OCI-LY7 (cell line): ENCODE measurements around the gene FAM20B. TPM values are rescaled to one million over a fixed set of nuclear protein-coding genes. Genes with fewer than 3 reads are reported as not detected.

Source experiments
- BruUV-seq: library from RNA; stranded (reverse); fragments of 400-500 nt; replicated peaks from 2 replicates; lab custom pipeline; 2021; lab: Mats Ljungman, UMichigan
- CTCF ChIA-PET: fragments of 300-600 bp; sonication (Branson Sonifier 250); formaldehyde crosslinking; loops from one replicate; lab custom pipeline; 2022; ENCODE audit warnings: antibody characterized with exemption; ENCODE audit not compliant: unreplicated experiment; lab: Charles Lee
- POLR2A ChIA-PET: fragments of 300-600 bp; sonication (Branson Sonifier 250); formaldehyde crosslinking; loops from one replicate; lab custom pipeline; 2022; ENCODE audit warnings: antibody characterized with exemption; lab: Charles Lee
- DNase-seq: peaks from one replicate; pipeline ENCODE4 v3.0.0-alpha.2; 2015; ENCODE audit warnings: low spot score
- H2AFZ ChIP-seq: fragments of 200-600 bp; sonication (generic), shearing (Covaris generic); 2 replicates; pipeline ENCODE4 v1.6.1; 2014; ENCODE audit warnings: mild to moderate bottlenecking, antibody characterized with exemption, low read length, moderate library complexity
- H3K27ac ChIP-seq: fragments of 200-600 bp; sonication (generic); 2 replicates; pipeline ENCODE4 v1.5.1; 2014; ENCODE audit warnings: mixed run types, low read depth, mild to moderate bottlenecking, moderate library complexity, low read length, inconsistent platforms; ENCODE audit not compliant: poor library complexity, severe bottlenecking
- H3K36me3 ChIP-seq: fragments of 200-600 bp; sonication (generic); 2 replicates; pipeline ENCODE4 v1.6.1; 2014; ENCODE audit warnings: mild to moderate bottlenecking, antibody characterized with exemption, low read length, moderate library complexity, mixed read lengths; ENCODE audit not compliant: insufficient read depth
- H3K4me1 ChIP-seq: fragments of 200-600 bp; sonication (generic); 2 replicates; pipeline ENCODE4 v1.5.1; 2014; ENCODE audit warnings: mild to moderate bottlenecking, low read length; ENCODE audit not compliant: insufficient read depth, poor library complexity, severe bottlenecking
- H3K4me2 ChIP-seq: fragments of 200-600 bp; sonication (generic); 2 replicates; pipeline ENCODE4 v1.6.1; 2014; ENCODE audit warnings: mild to moderate bottlenecking, low read length
- H3K4me3 ChIP-seq: fragments of 200-600 bp; sonication (generic); 2 replicates; pipeline ENCODE4 v1.5.1; 2014; ENCODE audit warnings: mild to moderate bottlenecking, low read depth, low read length; ENCODE audit not compliant: poor library complexity, severe bottlenecking
- H3K79me2 ChIP-seq: fragments of 200-600 bp; sonication (generic); 2 replicates; pipeline ENCODE4 v1.6.1; 2016; ENCODE audit warnings: low read depth, mild to moderate bottlenecking, low read length, moderate library complexity, mixed read lengths; ENCODE audit not compliant: insufficient read depth
- H3K9me2 ChIP-seq: fragments of 200-600 bp; sonication (generic); 2 replicates; pipeline ENCODE4 v1.6.1; 2016; ENCODE audit warnings: mild to moderate bottlenecking, low read length, mixed read lengths; ENCODE audit not compliant: insufficient read depth
- H3K9me3 ChIP-seq: fragments of 200-600 bp; sonication (generic); 2 replicates; pipeline ENCODE4 v1.6.1; 2014; ENCODE audit warnings: mild to moderate bottlenecking, mixed run types, low read length, mixed read lengths
- H4K20me1 ChIP-seq: fragments of 200-600 bp; sonication (generic); 2 replicates; pipeline ENCODE4 v1.6.1; 2014; ENCODE audit warnings: mild to moderate bottlenecking, antibody characterized with exemption, low read length, moderate library complexity, mixed read lengths; ENCODE audit not compliant: insufficient read depth
- CTCF ChIP-seq: fragments of 200-600 bp; sonication (generic); conservative IDR thresholded peaks from 2 replicates; pipeline ENCODE4 v1.5.1; 2014; ENCODE audit warnings: mild to moderate bottlenecking, antibody characterized with exemption, low read length, moderate library complexity, mixed read lengths
- EZH2phosphoT487 ChIP-seq: fragments of 200-600 bp; sonication (generic); IDR thresholded peaks from 2 replicates; pipeline ENCODE4 v1.6.1; 2018; ENCODE audit warnings: low read depth, borderline replicate concordance, mild to moderate bottlenecking, mixed run types, antibody characterized with exemption, low read length, moderate library complexity, mixed read lengths
- intact Hi-C: fragments of 100-400 bp; cut with micrococcal nuclease; formaldehyde crosslinking; loops from one replicate; pipeline ENCODE4 v1.10.0; 2022; ENCODE audit not compliant: unreplicated experiment
- total RNA-seq, 2 experiments: library from RNA; depleted of rRNA in 1 of 2; stranded (reverse); fragments of >200 nt in 1 of 2; shearing (Covaris generic) in 1 of 2; gene quantifications; 2 replicates each; pipeline ENCODE4 v1.2.3, GENCODE V29; 2014 to 2022

Gene FAM20B
- total RNA-seq, 2 experiments from 2014 or later: 17.1 to 36.5 TPM

GRCh38 chr1:179095377-179095776 lies 69.7 kb downstream of the FAM20B start:
- Histone ChIP-seq H4K20me1 (no peaks in the 10 kb centered on the region), H3K79me2 (no peaks in the 10 kb centered on the region), H2AFZ (no peak overlapping the region), H3K36me3 (peaks cover 81% of the 10 kb centered on the region), H3K4me3 (no peak overlapping the region), H3K9me2 (no peaks in the 10 kb centered on the region), H3K4me1 (no peaks in the 10 kb centered on the region), H3K9me3 (no peaks in the 10 kb centered on the region), H3K4me2 (no peak overlapping the region), H3K27ac (no peak overlapping the region)
- DNase-seq: no peak
- intact Hi-C loops: no loop called here
- TF ChIP-seq EZH2phosphoT487 (no peak), CTCF (no peak)
- ChIA-PET CTCF (no interaction called here), POLR2A (interaction anchor here (0.5 kb wide), 1 partner anchor 65 kb away, joined by 3 read pairs; no protein-coding TSS in a partner anchor)
- BruUV-seq: TSS peak; percentile 97

GRCh38 chr1:179095924-179096323 lies 70.2 kb downstream of the FAM20B start:
- H3K4me2 ChIP-seq: no peak overlapping the region
- H3K27ac ChIP-seq: no peak overlapping the region
- no peaks in the 10 kb centered on the region for H4K20me1 ChIP-seq
- DNase-seq: no peak
- intact Hi-C loops: no loop called here
- no peak for TF ChIP-seq CTCF
- no peak for TF ChIP-seq EZH2phosphoT487
- H3K79me2 ChIP-seq: no peaks in the 10 kb centered on the region
- no peak overlapping the region for H3K4me3 ChIP-seq
- ChIA-PET POLR2A (interaction anchor here (0.6 to 0.7 kb wide), 2 partner anchors 91 to 329 kb away, joined by 3 read pairs; no protein-coding TSS in a partner anchor), CTCF (no interaction called here)
- peaks cover 75% of the 10 kb centered on the region for H3K36me3 ChIP-seq
- no peaks in the 10 kb centered on the region for H3K9me3 ChIP-seq
- no peaks in the 10 kb centered on the region for H3K4me1 ChIP-seq
- H3K9me2 ChIP-seq: no peaks in the 10 kb centered on the region
- no peak overlapping the region for H2AFZ ChIP-seq
- BruUV-seq: no TSS peak

GRCh38 chr1:179099891-179100290 lies 74.2 kb downstream of the FAM20B start:
- TF ChIP-seq EZH2phosphoT487 (no peak), CTCF (no peak)
- ChIA-PET CTCF (no interaction called here), POLR2A (no interaction called here)
- no peak overlapping the region for H3K4me3 ChIP-seq
- intact Hi-C loops: no loop called here
- no peak for DNase-seq
- H2AFZ ChIP-seq: no peak overlapping the region
- H3K9me3 ChIP-seq: no peaks in the 10 kb centered on the region
- no peaks in the 10 kb centered on the region for H3K9me2 ChIP-seq
- H3K4me1 ChIP-seq: no peaks in the 10 kb centered on the region
- no peak overlapping the region for H3K4me2 ChIP-seq
- BruUV-seq: no TSS peak
- no peaks in the 10 kb centered on the region for H4K20me1 ChIP-seq
- no peaks in the 10 kb centered on the region for H3K79me2 ChIP-seq
- H3K36me3 ChIP-seq: peaks cover 39% of the 10 kb centered on the region
- H3K27ac ChIP-seq: no peak overlapping the region
